ENCODE measurements around the gene KRTAP15-1. TPM values are rescaled to one million over a fixed set of nuclear protein-coding genes. Genes with fewer than 3 reads are reported as not detected.

KRTAP15-1 gene, protein sequence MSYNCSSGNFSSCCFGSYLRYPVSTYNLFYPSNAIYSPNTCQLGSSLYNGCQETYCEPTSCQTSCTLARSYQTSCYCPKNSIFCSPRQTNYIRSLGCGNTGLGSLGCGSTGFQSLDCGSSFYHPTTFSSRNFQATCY
- not detected in 2 replicates for total RNA-seq
- not detected in 2 replicates for polyA plus RNA-seq
- not detected in 2 replicates for polyA plus RNA-seq (2011; cell fraction: cytosol; rRNA removed)
- not detected in 2 replicates for polyA plus RNA-seq (2011; cell fraction: nucleus; rRNA removed)
- polyA plus RNA-seq (2012): not detected in 2 replicates
- polyA minus RNA-seq: not detected in 2 replicates
- not detected for polyA minus RNA-seq (2011; cell fraction: cytosol; rRNA and poly(A)+ RNA removed)
- polyA minus RNA-seq (2011; cell fraction: nucleus; rRNA and poly(A)+ RNA removed): not detected in 2 replicates
- not detected for Bru-seq, nascent RNA
- BruChase-seq, experiment 1, labeled RNA remaining after a 6-hour chase: not detected
- not detected for BruChase-seq, experiment 2, labeled RNA remaining after a 2-hour chase
- long read RNA-seq: 0 reads

GRCh38 chr21:30439975-30440374, at the start of gene KRTAP15-1:
TSS of gene KRTAP15-1 (plus strand) at chr21:30440275. CDS start at chr21:30440328, 53 bp downstream.
- Histone ChIP-seq H3K4me1 (ENCODE audit: control insufficient read depth, extremely low read depth, insufficient read depth, low read length) (no peaks in the 10 kb centered on the region), H2AFZ (ENCODE audit: low read depth, low read length) (no peak within 1 kb of the TSS), H3K4me2 (ENCODE audit: insufficient read depth, low read length) (no peak within 1 kb of the TSS), H3K36me3 (ENCODE audit: control insufficient read depth in 2 of 2, extremely low read depth in 1 of 2, insufficient read depth in 2 of 2, low read length in 2 of 2) (no peaks in the 10 kb centered on the region), H3K27ac (ENCODE audit: insufficient read depth, low read depth, low read length) (no peak within 1 kb of the TSS), H3K9me1 (replicated peaks; ENCODE audit: control insufficient read depth, extremely low read depth, insufficient read depth, low read length) (no peaks in the 10 kb centered on the region), H3K9ac (replicated peaks; ENCODE audit: extremely low read depth, insufficient read depth, low read length) (no peak within 1 kb of the TSS), H4K20me1 (replicated peaks; ENCODE audit: control insufficient read depth, extremely low read depth, insufficient read depth, low read length) (no peaks in the 10 kb centered on the region), H3K4me3 (replicated peaks in 1 of 3; ENCODE audit: insufficient read depth in 1 of 3, low read depth in 1 of 3, low read length in 3 of 3) (no peak within 1 kb of the TSS), H3K27me3 (ENCODE audit: control insufficient read depth in 2 of 2, insufficient read depth in 2 of 2, low read length in 2 of 2) (no peaks in the 10 kb centered on the region), H3K9me3 (replicated peaks; ENCODE audit: control insufficient read depth, insufficient read depth, low read length) (peaks cover 1% of the 10 kb centered on the region), H3K79me2 (ENCODE audit: control insufficient read depth, insufficient read depth, low read length) (no peaks in the 10 kb centered on the region)
- BruUV-seq (replicated peaks): no TSS peak
- POLR2A ChIA-PET: no interaction called here
- intact Hi-C loops (cut with micrococcal nuclease): no loop called here
- DNase-seq (ENCODE audit: low read depth, low spot score): no peak
- FAIRE-seq: no peak
- dilution Hi-C loops (cut with MboI; ENCODE audit: extremely low pct_ligation_motif_present, low sequenced_read_pairs): no loop called here
- no peak for TF ChIP-seq GATA2 (IDR thresholded peaks at IDR 0.05; ENCODE audit: insufficient read depth, insufficient read length, low read depth, low read length)
- no peak for TF ChIP-seq POLR2A (IDR thresholded peaks at IDR 0.05; ENCODE audit: low read depth, low read length)
- no peak for TF ChIP-seq POLR2AphosphoS5 (IDR thresholded peaks at IDR 0.05; ENCODE audit: insufficient read depth, low read depth, low read length)
- TF ChIP-seq MYC (IDR thresholded peaks at IDR 0.05; ENCODE audit: low read depth, low read length): no peak
- TF ChIP-seq, protein P1, sequence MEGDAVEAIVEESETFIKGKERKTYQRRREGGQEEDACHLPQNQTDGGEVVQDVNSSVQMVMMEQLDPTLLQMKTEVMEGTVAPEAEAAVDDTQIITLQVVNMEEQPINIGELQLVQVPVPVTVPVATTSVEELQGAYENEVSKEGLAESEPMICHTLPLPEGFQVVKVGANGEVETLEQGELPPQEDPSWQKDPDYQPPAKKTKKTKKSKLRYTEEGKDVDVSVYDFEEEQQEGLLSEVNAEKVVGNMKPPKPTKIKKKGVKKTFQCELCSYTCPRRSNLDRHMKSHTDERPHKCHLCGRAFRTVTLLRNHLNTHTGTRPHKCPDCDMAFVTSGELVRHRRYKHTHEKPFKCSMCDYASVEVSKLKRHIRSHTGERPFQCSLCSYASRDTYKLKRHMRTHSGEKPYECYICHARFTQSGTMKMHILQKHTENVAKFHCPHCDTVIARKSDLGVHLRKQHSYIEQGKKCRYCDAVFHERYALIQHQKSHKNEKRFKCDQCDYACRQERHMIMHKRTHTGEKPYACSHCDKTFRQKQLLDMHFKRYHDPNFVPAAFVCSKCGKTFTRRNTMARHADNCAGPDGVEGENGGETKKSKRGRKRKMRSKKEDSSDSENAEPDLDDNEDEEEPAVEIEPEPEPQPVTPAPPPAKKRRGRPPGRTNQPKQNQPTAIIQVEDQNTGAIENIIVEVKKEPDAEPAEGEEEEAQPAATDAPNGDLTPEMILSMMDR (IDR thresholded peaks at IDR 0.05; ENCODE audit: extremely low read depth in 1 of 2, insufficient read depth in 1 of 2, low read depth in 1 of 2, low read length in 2 of 2): no peak
- TF ChIP-seq, protein P2, sequence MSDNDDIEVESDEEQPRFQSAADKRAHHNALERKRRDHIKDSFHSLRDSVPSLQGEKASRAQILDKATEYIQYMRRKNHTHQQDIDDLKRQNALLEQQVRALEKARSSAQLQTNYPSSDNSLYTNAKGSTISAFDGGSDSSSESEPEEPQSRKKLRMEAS (IDR thresholded peaks at IDR 0.05; ENCODE audit: insufficient read depth, insufficient read length): no peak
- CTCF ChIA-PET: no interaction called here
